Kidney tubule cell (primary cell): ENCODE results near the gene GNG12.

Experiments used
- DNase-seq: peaks from one replicate; pipeline ENCODE4 v3.0.0-alpha.2; 2018; ENCODE audit warnings: low spot score

The GNG12 gene

DNA sequence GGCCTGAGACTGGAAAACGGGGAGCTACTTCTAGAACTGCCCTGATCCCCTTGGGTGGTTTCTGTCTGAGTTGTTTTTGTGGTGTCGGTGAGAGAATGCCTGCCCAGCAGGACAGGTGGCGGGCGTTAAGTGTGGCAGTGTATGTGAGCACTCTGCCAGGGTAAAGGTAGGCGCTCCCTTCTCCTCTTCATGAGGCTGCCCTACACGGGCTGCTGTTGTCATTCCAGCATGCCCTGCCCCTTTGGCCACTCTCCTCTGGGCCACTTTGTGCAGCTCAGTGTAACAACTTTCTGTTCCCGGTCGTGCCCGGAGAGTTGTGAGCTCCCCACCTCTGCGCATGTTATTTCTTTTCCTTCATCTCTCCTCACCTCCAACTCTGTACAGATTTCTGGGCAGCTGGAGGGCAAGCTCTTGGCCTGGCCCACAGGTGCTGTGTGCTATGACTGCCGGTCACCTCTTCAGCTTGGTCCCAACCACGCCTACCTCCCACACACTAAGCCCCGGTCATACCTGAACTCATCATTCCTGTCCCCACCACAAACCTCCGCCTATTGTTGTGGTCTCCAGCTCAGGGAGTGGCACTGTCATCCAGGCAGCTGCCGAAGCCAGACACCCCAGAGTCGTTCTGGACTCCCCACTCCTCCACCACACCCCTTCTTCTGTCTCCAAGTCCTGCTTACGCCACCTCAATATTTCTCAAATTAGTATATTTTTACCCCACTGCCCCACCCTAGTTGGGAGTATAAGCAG is 79.3 kb downstream of the GNG12 start:
- DNase-seq: peak; percentile 67

DNA sequence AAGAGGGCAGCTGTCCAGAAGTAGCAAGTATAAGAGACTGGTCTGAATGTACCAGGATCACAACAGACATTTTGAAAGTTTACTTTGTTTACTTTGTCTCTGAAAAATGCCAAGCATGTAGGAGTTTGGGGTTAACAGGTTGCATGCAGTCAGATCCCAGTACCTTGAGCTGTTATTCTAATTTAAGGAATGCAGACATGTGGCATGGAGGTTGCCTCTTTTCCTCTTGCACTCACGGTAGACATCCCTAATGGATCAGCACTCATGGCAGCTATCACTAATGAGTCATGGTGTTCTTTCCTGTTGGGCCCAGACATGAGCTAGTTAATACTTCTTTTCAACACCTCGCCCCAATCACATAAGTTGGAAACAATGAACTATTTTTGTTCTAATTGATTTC is 81.0 kb downstream of the GNG12 start:
- DNase-seq: peak; percentile 74

DNA sequence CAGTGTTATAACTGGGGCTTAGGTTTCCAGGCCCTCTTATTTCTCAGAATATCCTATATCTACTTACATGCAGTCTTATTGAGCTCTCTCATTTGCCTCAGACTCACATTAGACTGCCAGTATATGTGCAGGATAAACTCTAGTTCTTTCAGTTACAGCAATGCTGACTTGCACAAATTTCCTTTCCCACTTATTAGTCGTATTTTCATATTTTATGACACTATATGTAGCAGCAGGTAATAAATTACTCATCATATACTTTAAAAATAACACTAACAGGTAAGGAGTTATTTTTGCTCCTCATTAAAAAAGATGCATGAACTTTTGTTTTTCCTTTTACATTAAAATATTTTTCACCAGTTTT is 82.6 kb downstream of the GNG12 start:
- DNase-seq: no peak

DNA sequence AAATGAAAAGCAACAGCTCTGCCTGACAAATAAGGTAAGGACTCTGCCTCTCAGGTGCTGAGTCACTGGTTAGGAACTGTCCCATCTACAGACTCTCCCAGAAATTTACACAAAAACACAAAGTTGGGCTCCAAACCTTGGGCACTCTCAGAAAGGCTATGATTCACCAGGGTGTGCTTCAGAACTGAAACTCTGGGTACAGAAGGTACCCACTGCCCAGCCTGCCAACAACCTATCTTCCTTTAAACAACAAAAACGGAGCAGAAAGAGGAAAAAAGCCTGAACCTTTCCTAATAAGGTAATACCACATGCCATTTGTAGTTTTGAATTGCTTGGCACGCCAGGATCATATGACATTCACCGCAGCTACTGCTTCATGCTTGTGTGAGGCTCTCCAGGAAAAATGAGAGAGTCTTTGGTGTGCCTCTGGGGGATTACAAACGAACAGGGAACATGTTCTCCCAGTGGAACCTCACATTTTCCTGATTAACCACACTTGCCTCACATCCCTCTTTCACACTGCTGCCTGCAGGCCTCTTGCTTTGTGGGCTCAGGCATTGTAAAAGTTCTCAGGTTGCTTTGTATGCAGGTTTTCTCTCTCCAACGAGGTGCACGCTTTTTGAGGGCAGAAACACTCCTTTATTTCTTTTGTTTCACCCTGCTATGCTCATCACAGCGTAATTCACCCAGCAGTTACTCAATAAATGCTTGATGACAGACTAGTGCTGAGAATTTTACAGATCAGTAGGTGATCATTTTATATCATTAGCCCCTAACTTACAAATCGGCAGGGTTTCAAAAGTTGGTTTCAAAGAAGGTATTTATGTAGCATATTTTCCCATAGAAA is 83.2 kb downstream of the GNG12 start:
- peak; percentile 89 for DNase-seq

DNA sequence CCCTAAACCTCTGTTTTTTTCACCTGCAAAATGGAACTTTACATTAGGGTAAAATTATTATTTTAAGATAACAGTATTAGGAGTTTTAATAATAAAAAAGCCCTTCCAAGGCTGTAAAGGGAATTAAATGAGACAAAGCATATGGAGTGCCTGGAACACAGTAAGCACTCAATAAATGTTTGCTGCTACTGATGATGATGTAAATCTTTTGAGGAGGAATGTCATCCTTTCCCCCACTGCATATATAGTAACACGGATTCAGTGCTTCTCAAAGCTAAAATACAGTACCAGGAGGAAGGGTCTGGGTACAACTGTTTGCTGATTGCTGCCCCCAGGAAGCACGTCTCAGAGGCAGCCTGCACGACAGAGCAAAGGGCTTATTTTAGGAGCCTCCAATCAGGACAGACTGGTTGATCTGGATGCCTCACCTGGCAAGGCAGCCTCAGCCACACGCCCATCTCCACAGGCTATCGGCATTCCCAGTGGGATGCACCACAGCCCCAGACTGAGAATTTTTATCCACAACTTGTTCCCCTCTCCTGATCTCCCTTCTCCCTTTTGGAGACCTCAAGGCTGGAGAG is 83.9 kb downstream of the GNG12 start:
- DNase-seq: no peak

DNA sequence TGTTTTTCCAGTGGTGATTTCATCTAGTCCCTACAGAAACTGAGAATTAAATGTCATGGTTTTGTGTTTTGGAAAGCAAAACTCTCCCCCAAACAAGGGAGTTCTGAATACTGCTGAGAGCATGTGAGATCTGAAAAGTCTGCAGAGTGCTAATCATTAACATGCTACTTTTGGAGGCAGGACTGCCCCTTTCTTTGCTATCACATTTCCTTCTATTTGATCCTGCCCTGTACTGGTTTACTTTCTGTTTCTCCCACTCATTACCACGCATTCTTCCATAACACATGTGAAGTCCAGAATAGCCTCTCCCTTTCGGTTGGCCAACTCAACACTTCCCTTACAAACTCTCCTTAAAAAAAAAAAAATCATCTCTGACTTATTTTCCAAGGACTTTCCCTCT is 84.6 kb downstream of the GNG12 start:
- DNase-seq: peak; percentile 87

DNA sequence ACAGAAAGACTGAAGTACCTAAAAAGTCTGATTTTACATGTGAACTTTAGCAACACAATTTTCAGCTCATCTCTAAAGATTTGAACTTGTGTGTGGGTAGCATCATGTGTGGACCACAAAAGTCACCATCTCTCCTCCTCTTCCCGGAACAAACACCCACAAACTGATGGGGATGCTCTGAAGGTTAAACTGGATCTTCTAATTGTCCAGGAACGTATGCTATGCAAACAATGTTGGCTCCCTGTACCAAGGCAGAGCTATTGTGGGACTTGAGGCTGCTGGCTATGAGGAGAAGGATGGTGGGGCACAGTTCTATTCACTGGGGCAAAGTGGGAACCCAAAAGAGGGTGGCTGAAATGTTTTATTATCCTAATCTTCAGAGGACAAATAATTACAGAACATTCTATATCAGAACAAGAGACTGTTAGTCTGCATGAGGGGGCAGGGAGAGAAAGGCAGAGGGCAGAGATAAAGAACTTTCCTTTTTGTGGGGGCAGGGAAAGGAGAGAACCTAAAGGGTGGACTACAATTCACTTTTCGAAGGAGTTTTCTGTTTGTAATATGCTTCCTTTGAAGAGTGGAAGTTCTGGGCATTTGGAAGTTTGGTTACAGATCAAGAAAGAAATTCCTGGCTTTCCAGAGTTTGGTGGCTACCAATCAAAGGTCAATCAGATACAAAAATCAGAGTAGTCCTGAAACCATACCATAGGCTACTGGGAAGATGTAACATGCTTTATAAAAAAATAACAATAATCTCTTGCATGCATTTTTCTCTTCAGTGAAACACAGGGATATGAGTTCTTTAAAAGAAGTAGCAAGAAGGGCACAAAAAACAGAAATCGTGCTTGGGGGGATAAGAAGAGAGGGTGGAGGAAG is 85.4 kb downstream of the GNG12 start:
- DNase-seq: no peak

DNA sequence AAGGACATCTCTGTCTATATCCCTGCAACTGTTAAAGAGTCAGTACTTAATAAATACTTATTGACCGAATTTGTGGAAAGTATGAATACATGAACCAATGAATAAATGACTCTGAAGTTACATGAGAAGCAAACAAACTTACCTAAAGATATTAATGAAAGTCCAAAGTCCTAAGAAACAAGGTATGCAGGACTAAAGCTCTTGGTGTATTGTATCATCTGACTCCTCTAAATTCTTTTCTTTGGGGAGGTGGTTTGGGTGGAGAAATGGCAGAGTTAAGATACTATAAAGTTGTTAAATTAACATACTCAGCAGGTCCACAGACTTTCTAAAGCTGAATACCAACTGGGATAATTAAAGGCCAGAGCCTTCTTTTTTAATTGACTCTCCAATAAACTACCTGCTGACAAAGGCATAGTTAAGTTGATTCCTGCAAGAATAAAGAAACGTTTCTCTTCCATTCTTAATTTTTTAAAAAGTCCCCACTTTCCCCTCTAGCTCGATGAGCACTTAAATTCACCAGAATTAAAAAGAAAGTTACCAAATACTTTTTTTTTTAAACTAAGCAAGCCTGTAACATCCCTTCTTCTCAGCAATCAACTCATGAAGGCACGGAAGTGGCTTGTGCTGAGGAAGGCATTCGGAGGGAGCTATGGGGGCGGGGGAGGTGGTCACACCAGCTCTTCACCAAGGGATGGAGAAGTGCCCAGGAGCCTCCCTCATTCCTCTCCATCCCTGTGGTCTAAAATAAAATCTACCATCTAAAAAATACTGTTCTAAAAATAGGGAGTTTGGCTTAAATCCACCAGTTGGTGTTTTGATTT is 87.2 kb downstream of the GNG12 start:
- no peak for DNase-seq

DNA sequence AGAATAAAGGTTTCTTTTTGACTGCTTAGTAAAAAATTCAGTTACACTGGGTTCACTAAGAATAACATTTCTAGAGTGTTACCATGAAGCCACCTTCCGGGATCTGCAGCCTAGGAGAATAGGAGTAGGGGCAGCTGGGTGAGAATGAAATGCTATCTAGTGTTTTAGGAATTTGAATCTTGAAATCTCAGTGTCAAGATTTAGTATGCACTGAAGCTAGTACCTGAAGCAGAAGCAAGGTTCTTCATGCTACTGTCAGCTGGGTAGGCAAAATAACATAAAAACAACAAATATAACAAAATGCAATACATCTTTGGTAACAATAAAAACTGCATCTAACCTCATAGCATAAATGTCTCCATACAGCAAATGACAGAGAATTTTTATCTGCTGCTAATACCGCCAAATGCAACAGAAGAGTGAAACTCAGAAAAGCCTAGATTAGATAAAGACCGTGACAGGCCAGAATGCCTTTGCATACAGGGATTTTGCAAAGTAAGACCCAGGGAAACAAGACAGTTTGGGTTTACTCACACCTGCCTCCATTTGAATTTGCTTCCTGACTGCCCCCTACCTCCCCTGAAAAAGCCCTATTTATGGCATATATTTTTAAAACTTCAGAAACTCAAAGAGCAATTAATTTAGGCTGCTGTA is 90.1 kb downstream of the GNG12 start:
- no peak for DNase-seq

DNA sequence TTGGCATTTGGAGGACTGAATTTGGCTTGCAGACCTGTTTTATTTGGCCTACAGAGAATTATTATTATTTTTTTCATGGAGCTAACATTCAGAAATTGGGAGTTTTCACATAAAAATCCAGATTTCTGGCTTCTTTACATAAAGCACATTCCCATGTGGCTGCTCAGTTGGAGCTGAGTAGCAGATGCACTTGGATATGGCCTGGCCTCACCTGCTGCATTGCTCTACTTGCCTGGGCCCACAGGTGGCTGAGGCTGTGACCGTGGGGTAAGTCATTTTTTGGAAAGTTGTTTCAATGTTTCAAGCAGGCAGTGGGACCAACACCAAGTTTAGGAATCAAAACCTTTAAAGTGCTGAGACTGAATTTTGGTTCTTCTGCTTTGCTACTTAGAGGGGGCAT is 91.5 kb downstream of the GNG12 start:
- no peak for DNase-seq

DNA sequence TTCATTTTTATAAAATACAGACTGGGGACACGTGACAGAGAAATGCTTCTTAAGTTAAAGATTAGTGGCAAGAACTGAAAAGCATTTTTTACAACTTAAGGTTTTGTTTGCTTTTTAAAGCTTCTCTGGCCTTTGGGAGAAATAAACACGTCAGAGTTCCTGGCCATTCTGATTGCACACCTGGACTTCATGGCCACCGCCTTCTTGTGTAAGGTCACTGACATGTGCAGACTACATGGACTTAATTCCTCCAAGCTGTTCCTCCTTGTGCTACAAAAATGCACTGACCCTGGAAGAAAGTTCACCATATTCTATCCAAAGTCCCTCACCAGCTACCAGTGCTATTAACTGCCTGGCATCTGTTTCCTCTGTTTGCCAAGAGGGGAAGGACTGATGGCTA is 92.1 kb downstream of the GNG12 start:
- no peak for DNase-seq

DNA sequence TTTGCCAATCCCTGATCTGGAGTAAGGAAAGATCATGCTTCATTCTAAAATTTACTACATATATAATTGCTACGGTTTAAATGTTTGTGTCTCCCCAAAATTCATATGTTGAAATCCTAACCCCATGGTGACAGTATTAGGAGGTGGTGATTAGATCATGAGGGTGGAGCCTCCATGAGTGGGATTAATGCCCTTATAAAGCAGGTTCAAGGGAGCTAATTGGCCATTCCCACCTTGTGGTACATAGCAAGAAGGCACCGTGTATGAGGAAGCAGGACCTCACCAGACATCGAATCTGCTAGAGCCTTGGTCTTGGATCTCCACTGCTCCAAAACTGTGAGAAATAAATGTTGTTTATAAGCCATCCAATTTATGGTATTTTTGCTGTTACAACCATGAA is 92.7 kb downstream of the GNG12 start:
- DNase-seq: no peak

DNA sequence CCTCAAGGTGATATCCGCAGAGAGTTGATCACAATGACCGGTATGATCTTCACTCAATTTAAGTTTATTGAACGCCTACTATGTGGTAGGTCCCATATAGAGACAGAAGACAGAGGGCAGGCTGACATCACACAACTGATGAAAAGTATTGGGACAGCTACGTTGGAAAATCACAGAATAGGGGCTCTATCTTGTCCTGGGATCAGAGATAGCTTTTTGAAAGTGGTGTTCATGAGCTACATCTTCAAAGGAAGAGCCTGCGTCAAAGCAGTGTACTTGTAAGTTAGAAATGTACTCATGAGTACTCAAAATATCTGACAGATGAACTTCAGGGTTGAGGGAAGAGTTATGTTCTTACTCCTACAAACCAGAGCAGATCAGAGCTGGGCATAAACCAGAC is 93.9 kb downstream of the GNG12 start:
- DNase-seq: no peak

DNA sequence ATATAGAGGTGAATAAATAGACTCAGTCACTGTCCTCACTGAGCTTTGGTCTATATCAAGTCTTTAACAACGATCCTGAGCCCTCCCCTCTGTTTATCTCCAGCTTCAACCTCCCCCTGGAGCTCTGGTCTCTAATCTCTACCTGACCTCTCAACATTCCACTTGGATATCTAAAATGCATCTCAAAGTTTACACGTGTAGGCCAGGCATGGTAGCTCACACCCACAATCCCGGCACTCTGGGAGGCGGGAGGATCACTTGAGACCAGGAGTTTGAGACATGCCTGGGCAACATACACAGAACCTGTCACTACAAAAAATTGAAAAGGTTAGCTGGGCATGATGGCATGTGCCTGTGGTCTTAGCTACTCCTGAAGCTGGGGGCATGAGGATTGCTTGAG is 94.9 kb downstream of the GNG12 start:
- DNase-seq: no peak

DNA sequence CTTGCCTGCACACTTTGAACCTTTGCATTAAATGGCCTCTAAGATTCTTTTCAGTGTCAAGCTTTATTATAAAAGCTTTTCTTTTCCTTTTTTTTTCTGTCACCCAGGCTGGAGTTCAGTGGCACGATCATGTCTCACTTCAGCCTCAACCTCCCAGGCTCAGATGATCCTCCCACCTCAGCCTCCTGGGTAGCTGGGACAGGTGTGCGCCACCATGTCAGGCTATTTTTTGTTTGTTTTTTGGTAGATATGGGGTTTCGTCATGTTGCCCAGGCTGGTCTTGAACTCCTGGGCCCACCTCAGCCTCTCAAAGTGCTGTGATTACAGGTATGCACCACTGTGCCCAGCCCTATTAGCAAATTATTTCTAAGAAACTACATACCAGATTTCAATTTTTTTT is 95.4 kb downstream of the GNG12 start:
- no peak for DNase-seq

DNA sequence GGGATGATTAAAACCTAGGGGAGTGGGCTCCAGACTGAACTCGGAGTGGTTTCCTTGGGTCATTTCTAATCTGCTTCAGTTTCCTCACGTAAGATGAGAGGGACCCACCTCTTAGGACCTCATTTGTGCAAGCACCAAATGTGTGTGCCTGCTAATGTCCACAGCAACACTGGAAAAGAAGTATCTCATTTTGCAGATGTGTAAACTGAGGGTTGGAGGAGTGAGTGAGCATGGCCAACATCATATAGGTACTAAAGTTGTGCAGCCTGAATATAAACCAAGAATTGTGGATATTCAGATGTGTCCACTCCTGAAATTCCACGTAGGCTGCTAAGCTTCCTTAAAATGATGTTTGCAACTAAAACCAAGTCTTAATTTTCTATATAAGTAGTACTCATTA is 96.5 kb downstream of the GNG12 start:
- no peak for DNase-seq

DNA sequence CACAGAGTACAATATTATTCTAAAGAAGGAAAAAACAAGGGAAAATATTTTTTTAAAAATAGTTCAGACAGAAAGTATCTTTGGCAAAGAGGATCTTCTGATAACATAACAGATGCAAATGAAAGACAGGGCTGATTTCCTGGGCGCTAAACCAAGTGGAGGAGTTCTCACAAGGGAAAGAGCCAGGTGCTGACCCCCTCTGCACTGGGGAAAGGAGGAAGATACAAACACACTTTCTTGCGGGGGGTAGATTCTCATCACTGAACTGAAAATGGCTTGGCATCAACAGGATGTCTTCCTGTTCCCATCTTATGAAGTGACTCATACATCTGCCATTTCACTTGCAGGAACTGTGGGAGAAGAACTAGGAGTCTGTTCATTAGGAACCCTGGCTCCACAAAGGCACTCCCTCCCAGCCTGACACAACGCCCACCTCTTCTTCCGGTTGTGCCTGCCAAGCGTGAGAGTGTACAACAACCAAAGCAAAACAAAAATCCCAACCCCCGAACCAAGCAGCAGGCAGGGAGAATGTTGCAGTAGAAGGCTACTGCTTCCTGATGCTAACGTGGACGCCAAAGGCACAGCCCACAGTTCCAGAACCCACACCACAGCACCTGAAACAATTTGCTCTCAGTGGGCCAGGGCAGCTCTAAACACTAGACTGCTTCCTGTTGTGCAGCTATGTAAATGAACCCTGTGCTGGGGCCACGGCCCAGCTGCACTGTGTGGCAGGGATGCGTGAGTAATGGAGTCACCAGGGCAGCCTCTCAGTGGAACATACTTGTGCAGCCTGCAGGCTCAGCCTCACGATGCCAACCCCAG is 97.2 kb downstream of the GNG12 start:
- peak; percentile 93 for DNase-seq

DNA sequence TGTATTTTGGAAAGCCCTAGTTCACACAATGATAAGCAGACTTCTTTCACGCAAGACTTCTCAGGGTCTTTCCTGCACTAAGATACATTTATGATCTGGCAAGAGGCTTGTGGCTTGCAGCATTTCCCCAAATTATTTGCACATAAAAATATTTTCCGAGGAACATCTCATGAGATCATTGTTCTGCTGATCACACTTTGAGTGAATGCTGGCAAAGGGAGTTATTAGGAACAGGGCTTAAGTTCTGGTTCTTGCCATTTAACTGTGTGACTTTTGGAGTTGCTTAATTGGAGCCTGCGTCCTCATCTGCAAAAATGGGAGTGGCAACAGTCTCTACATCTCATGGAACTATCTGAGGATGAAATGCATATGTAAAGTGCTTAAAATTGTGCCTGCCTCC is 98.1 kb downstream of the GNG12 start:
- no peak for DNase-seq

DNA sequence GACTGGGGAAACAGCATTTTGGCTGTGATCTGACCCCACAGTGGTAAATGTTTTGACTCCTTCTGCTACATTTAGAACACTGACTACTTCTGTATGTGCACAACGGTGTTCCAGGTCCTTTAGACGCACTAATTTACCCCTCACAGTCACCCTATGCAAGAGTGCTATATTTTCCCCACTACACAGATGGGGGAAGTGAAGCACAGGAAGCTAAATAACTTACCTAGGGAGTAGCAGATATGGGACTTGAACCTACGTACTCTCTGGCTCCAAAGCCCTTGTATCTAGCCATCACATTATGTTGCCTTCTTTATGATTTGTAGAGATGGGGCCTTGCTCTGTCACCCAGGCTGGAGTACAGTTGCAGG is 99.0 kb downstream of the GNG12 start:
- DNase-seq: no peak

DNA sequence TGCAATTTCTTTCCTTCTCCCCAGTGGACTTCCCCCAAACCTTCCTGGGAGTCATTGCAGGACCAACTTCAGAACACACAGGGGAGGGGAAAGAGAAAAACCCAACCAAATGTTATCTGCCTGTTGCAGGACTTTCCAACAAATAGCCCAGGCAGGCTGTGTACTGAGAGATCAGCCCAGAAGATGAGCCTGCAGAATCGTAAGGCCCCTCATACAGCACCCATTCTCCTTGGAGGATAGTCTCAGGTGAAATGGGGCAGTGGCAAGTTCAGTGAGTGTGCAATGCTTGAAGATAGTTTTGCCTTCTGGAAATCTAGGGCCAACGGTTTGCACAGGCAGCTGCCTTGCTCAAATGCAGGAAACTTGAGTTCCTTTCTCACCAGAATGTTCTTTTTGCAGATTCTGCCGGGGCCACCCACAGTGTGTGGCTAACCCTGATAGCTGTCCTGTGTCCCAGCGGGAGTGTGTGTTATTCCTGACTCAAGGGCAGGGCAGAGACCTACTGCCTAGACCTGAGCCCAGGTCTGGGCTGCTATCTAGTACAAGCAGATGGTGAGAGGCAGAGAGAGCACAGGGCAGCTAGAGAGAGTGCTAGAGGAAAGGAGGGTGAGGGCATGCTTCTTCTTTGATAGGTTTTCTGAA is 99.5 kb downstream of the GNG12 start:
- no peak for DNase-seq
